SK-N-SH (cell line): Measurements from ENCODE around the gene GAS6. TPM values are rescaled to one million over a fixed set of nuclear protein-coding genes. Genes with fewer than 3 reads are reported as not detected.

Source experiments
- CTCF ChIA-PET: fragments of 300-600, 350-600 bp; formaldehyde crosslinking; extraction: SDS; loops from one replicate; lab custom pipeline; 2021; lab: Yijun Ruan, JAX
- POLR2A ChIA-PET: fragments of 350-600 bp; sonication (Branson Sonifier 250); formaldehyde crosslinking; extraction: SDS; loops from one replicate; lab custom pipeline; 2020; ENCODE audit warnings: antibody characterized with exemption, inconsistent platforms; lab: Yijun Ruan, JAX
- DNase-seq: peaks from one replicate; pipeline ENCODE4 v3.0.0; 2012
- H2AFZ ChIP-seq: fragments of 200-600 bp; sonication (generic); 2 replicates; pipeline ENCODE4 v1.8.1; 2016; ENCODE audit warnings: antibody characterized with exemption, mild to moderate bottlenecking, low read depth
- H3F3A ChIP-seq: fragments of 200-600 bp; sonication (generic); replicated peaks from 2 replicates; pipeline ENCODE3; 2016; ENCODE audit warnings: antibody characterized with exemption, mild to moderate bottlenecking; ENCODE audit not compliant: insufficient read depth
- H3K27ac ChIP-seq, 2 experiments: fragments of 200-500 bp in 1 of 2; fragments of 200-600 bp in 1 of 2; sonication (Bioruptor generic) in 1 of 2; sonication (generic), shearing (Covaris generic) in 1 of 2; 2 replicates each; pipeline versions ENCODE4 v1.5.1 to v1.6.1; 2014 to 2016; ENCODE audit warnings: low read depth in 2 of 2, inconsistent platforms in 1 of 2, low read length in 1 of 2, mild to moderate bottlenecking in 1 of 2, mixed read lengths in 1 of 2
- H3K27me3 ChIP-seq: fragments of 200-600 bp; sonication (generic), shearing (Covaris generic); 2 replicates; pipeline ENCODE4 v1.6.1; 2016; ENCODE audit warnings: mixed run types; ENCODE audit not compliant: insufficient read depth
- H3K36me3 ChIP-seq, 2 experiments: fragments of 200-500 bp in 1 of 2; fragments of 200-600 bp in 1 of 2; sonication (Bioruptor generic) in 1 of 2; sonication (generic) in 1 of 2; replicated peaks in 1 of 2; 2 replicates each; pipeline versions ENCODE3 to v1.5.1; 2014 to 2016; ENCODE audit warnings: low read length in 1 of 2, mild to moderate bottlenecking in 1 of 2; ENCODE audit not compliant: insufficient read depth in 2 of 2, control insufficient read depth in 1 of 2
- H3K4me1 ChIP-seq, 2 experiments: fragments of 200-500 bp in 1 of 2; fragments of 200-600 bp in 1 of 2; sonication (Bioruptor generic) in 1 of 2; sonication (generic), shearing (Covaris generic) in 1 of 2; 2 replicates each; pipeline versions ENCODE4 v1.5.1 to v1.6.1; 2014 to 2016; ENCODE audit warnings: low read depth in 1 of 2, low read length in 1 of 2, mixed run types in 1 of 2; ENCODE audit not compliant: insufficient read depth in 2 of 2, control insufficient read depth in 1 of 2
- H3K4me2 ChIP-seq: fragments of 200-600 bp; sonication (generic), shearing (Covaris generic); 2 replicates; pipeline ENCODE4 v1.6.1; 2017; ENCODE audit warnings: mixed run types
- H3K4me3 ChIP-seq, 2 experiments: fragments of 200-500 bp in 1 of 2; fragments of 200-600 bp in 1 of 2; sonication (Bioruptor generic) in 1 of 2; sonication (generic), shearing (Covaris generic) in 1 of 2; 2 replicates each; pipeline versions ENCODE4 v1.5.1 to v1.8.1; 2014 to 2016; ENCODE audit warnings: low read depth in 2 of 2, inconsistent platforms in 1 of 2, low read length in 1 of 2, mild to moderate bottlenecking in 1 of 2, mixed read lengths in 1 of 2, moderate library complexity in 1 of 2
- H3K79me2 ChIP-seq: fragments of 200-600 bp; sonication (generic); 2 replicates; pipeline ENCODE4 v1.8.1; 2017; ENCODE audit warnings: mild to moderate bottlenecking; ENCODE audit not compliant: insufficient read depth
- H3K9ac ChIP-seq: fragments of 200-600 bp; sonication (generic); 2 replicates; pipeline ENCODE4 v1.6.1; 2017; ENCODE audit warnings: mixed run types
- H3K9me2 ChIP-seq: fragments of 200-600 bp; sonication (generic); 2 replicates; pipeline ENCODE4 v1.6.1; 2017; ENCODE audit warnings: mixed run types
- H3K9me3 ChIP-seq: fragments of 200-600 bp; sonication (generic); 2 replicates; pipeline ENCODE4 v1.6.1; 2017; ENCODE audit warnings: mixed run types, mild to moderate bottlenecking, moderate library complexity
- H4K20me1 ChIP-seq: fragments of 200-600 bp; sonication (generic); 2 replicates; pipeline ENCODE4 v1.6.1; 2017; ENCODE audit warnings: mild to moderate bottlenecking, mixed run types; ENCODE audit not compliant: insufficient read depth
- ELF1 ChIP-seq: IDR thresholded peaks from 2 replicates; pipeline ENCODE4 v1.4.0; 2012
- EZH2phosphoT487 ChIP-seq: fragments of 200-600 bp; sonication (generic); IDR thresholded peaks from 2 replicates; pipeline ENCODE4 v1.6.1; 2017; ENCODE audit warnings: low read depth, mixed run types, mild to moderate bottlenecking, antibody characterized with exemption, moderate library complexity, borderline replicate concordance
- FOSL2 ChIP-seq: IDR thresholded peaks from 2 replicates; pipeline ENCODE4 v1.4.0; 2012; ENCODE audit warnings: low read depth, mild to moderate bottlenecking, moderate library complexity, borderline replicate concordance
- GABPA ChIP-seq: IDR thresholded peaks from 2 replicates; pipeline ENCODE4 v1.4.0; 2012; ENCODE audit warnings: low read depth, mild to moderate bottlenecking
- GATA2 ChIP-seq: sonication (generic); formaldehyde crosslinking; IDR thresholded peaks from 2 replicates; pipeline ENCODE4 v1.5.0; 2020; ENCODE audit warnings: mild to moderate bottlenecking, missing genetic modification reagents
- JUND ChIP-seq: IDR thresholded peaks from 2 replicates; pipeline ENCODE4 v1.4.0; 2012
- MEF2A ChIP-seq: IDR thresholded peaks from 2 replicates; pipeline ENCODE4 v1.4.0; 2012; ENCODE audit warnings: low read depth, borderline replicate concordance
- MXI1 ChIP-seq: IDR thresholded peaks from 2 replicates; pipeline ENCODE4 v1.6.1; 2012; ENCODE audit warnings: mild to moderate bottlenecking, low read depth, low read length, improper control_type of control experiment
- NRF1 ChIP-seq: IDR thresholded peaks from 2 replicates; pipeline ENCODE4 v1.6.1; 2012; ENCODE audit warnings: low read depth, mild to moderate bottlenecking, low read length
- POLR2AphosphoS5 ChIP-seq: IDR thresholded peaks from 2 replicates; pipeline ENCODE4 v1.6.1; 2012; ENCODE audit warnings: low read depth, low read length
- RFX5 ChIP-seq: IDR thresholded peaks from 2 replicates; pipeline ENCODE4 v1.6.1; 2012; ENCODE audit warnings: mild to moderate bottlenecking, improper control_type of control experiment, low read length
- SIN3A ChIP-seq: IDR thresholded peaks from 2 replicates; pipeline ENCODE4 v1.6.1; 2012; ENCODE audit warnings: low read depth, mild to moderate bottlenecking, low read length, moderate library complexity, borderline replicate concordance
- SMC3 ChIP-seq: IDR thresholded peaks from 2 replicates; pipeline ENCODE4 v1.6.1; 2012; ENCODE audit warnings: low read depth, low read length, improper control_type of control experiment
- TEAD4 ChIP-seq: IDR thresholded peaks from 2 replicates; pipeline ENCODE4 v1.4.0; 2012; ENCODE audit warnings: mild to moderate bottlenecking, borderline replicate concordance; ENCODE audit not compliant: insufficient read depth
- YY1 ChIP-seq: IDR thresholded peaks from 2 replicates; pipeline ENCODE4 v1.4.0; 2012; ENCODE audit warnings: low read depth, mild to moderate bottlenecking
- WGBS: methylation state at CpG from one replicate; pipeline ENCODE4 v1.1.6; 2017; ENCODE audit warnings: low lambda C conversion rate; 5-methylcytosine and 5-hydroxymethylcytosine counted together
- polyA plus RNA-seq, 3 experiments: library from polyadenylated mRNA; depleted of rRNA; stranded (reverse); fragments of >200 nt; gene quantifications; 2 replicates each; pipeline ENCODE4 v1.2.3, GENCODE V29; 2012
- TF ChIP-seq, protein P1 (sequence below): fragments of 200-600 bp; sonication (generic); IDR thresholded peaks from 2 replicates; pipeline ENCODE4 v1.6.1; 2017; ENCODE audit warnings: antibody characterized with exemption, mild to moderate bottlenecking, moderate library complexity
- TF ChIP-seq, protein P2 (sequence below): IDR thresholded peaks from 2 replicates; pipeline ENCODE4 v1.4.0; 2012; ENCODE audit warnings: low read depth
- TF ChIP-seq, protein P3 (sequence below): IDR thresholded peaks from 2 replicates; pipeline ENCODE4 v1.4.0; 2012; ENCODE audit warnings: low read depth, borderline replicate concordance
- TF ChIP-seq, protein P4 (sequence below): IDR thresholded peaks from 2 replicates; pipeline ENCODE4; 2012
- TF ChIP-seq, protein P5 (sequence below): IDR thresholded peaks from 2 replicates; pipeline ENCODE4 v1.6.1; 2012; ENCODE audit warnings: mild to moderate bottlenecking, low read depth, low read length, moderate library complexity

The GAS6 gene
- polyA plus RNA-seq, 1 of the 3 experiments (the other 2 are of a cell fraction) = 380 TPM

DNA sequence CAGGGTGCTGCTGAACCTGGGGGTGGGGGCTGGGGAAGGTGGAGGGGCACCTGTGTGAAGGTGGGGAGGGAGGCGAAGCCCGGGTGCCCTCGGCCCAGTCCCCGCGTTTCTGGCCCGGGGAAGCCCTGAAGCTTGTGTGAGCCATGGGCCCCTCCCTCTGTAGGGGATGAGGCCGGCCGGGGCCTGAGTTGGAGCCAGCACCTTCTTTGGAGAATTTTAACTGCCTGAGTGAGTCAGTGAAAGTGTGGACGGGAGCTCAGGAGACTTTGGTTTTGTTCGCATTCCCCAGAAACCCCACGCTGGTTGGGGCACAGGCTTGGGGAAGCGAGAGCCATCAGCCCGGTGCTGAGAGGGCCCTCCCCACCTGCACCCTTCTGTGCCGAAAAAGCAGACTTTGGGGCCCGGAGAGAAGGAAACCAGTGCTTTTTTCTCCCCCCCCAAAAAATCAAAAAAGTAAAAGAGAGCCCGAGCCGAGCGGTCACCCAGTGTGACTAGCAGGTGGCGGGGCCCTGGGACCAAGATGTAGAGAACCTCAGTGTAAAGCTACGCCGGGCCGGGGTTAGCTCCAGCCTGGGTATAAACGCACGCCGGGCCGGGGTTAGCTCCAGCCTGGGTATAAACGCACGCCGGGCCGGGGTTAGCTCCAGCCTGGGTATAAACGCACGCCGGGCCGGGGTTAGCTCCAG lies 59.7 kb downstream of the GAS6 start:
- no peak overlapping the region for H3K4me3 ChIP-seq
- ChIA-PET CTCF (interaction anchor here (1.2 kb wide), 1 partner anchor 45 kb away, joined by 3 read pairs; the partner anchor contains the start of gene TMEM255B), POLR2A (no interaction called here)
- no peaks in the 10 kb centered on the region for H3K36me3 ChIP-seq
- H3K4me1 ChIP-seq = peaks cover 0 to 15% of the 10 kb centered on the region in 2 experiments; a peak in 1 of 4 replicates
- no peak for TF ChIP-seq FOSL2
- TF ChIP-seq POLR2AphosphoS5 = no peak
- TF ChIP-seq GABPA = no peak
- TF ChIP-seq ELF1 = no peak
- TF ChIP-seq, protein P1, sequence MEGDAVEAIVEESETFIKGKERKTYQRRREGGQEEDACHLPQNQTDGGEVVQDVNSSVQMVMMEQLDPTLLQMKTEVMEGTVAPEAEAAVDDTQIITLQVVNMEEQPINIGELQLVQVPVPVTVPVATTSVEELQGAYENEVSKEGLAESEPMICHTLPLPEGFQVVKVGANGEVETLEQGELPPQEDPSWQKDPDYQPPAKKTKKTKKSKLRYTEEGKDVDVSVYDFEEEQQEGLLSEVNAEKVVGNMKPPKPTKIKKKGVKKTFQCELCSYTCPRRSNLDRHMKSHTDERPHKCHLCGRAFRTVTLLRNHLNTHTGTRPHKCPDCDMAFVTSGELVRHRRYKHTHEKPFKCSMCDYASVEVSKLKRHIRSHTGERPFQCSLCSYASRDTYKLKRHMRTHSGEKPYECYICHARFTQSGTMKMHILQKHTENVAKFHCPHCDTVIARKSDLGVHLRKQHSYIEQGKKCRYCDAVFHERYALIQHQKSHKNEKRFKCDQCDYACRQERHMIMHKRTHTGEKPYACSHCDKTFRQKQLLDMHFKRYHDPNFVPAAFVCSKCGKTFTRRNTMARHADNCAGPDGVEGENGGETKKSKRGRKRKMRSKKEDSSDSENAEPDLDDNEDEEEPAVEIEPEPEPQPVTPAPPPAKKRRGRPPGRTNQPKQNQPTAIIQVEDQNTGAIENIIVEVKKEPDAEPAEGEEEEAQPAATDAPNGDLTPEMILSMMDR = no peak
- no peak for TF ChIP-seq EZH2phosphoT487
- TF ChIP-seq SMC3 = no peak
- TF ChIP-seq MXI1 = no peak
- TF ChIP-seq GATA2 (CRISPR knock-in tag) = no peak
- TF ChIP-seq, protein P2, sequence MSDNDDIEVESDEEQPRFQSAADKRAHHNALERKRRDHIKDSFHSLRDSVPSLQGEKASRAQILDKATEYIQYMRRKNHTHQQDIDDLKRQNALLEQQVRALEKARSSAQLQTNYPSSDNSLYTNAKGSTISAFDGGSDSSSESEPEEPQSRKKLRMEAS = no peak
- TF ChIP-seq, protein P3, sequence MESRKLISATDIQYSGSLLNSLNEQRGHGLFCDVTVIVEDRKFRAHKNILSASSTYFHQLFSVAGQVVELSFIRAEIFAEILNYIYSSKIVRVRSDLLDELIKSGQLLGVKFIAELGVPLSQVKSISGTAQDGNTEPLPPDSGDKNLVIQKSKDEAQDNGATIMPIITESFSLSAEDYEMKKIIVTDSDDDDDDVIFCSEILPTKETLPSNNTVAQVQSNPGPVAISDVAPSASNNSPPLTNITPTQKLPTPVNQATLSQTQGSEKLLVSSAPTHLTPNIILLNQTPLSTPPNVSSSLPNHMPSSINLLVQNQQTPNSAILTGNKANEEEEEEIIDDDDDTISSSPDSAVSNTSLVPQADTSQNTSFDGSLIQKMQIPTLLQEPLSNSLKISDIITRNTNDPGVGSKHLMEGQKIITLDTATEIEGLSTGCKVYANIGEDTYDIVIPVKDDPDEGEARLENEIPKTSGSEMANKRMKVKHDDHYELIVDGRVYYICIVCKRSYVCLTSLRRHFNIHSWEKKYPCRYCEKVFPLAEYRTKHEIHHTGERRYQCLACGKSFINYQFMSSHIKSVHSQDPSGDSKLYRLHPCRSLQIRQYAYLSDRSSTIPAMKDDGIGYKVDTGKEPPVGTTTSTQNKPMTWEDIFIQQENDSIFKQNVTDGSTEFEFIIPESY = no peak
- TF ChIP-seq, protein P4, sequence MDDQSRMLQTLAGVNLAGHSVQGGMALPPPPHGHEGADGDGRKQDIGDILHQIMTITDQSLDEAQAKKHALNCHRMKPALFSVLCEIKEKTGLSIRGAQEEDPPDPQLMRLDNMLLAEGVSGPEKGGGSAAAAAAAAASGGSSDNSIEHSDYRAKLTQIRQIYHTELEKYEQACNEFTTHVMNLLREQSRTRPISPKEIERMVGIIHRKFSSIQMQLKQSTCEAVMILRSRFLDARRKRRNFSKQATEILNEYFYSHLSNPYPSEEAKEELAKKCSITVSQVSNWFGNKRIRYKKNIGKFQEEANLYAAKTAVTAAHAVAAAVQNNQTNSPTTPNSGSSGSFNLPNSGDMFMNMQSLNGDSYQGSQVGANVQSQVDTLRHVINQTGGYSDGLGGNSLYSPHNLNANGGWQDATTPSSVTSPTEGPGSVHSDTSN = no peak
- TF ChIP-seq, protein P5, sequence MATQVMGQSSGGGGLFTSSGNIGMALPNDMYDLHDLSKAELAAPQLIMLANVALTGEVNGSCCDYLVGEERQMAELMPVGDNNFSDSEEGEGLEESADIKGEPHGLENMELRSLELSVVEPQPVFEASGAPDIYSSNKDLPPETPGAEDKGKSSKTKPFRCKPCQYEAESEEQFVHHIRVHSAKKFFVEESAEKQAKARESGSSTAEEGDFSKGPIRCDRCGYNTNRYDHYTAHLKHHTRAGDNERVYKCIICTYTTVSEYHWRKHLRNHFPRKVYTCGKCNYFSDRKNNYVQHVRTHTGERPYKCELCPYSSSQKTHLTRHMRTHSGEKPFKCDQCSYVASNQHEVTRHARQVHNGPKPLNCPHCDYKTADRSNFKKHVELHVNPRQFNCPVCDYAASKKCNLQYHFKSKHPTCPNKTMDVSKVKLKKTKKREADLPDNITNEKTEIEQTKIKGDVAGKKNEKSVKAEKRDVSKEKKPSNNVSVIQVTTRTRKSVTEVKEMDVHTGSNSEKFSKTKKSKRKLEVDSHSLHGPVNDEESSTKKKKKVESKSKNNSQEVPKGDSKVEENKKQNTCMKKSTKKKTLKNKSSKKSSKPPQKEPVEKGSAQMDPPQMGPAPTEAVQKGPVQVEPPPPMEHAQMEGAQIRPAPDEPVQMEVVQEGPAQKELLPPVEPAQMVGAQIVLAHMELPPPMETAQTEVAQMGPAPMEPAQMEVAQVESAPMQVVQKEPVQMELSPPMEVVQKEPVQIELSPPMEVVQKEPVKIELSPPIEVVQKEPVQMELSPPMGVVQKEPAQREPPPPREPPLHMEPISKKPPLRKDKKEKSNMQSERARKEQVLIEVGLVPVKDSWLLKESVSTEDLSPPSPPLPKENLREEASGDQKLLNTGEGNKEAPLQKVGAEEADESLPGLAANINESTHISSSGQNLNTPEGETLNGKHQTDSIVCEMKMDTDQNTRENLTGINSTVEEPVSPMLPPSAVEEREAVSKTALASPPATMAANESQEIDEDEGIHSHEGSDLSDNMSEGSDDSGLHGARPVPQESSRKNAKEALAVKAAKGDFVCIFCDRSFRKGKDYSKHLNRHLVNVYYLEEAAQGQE = no peak
- no peak for TF ChIP-seq YY1
- TF ChIP-seq SIN3A = no peak
- no peak for TF ChIP-seq NRF1
- TF ChIP-seq JUND = no peak
- no peak for TF ChIP-seq RFX5
- TF ChIP-seq MEF2A = no peak
- no peak for TF ChIP-seq TEAD4
- 96% methylated on average over 30 of the region's 34 CpGs for WGBS
- H3K9me3 ChIP-seq = no peaks in the 10 kb centered on the region
- no peak overlapping the region for H3K9ac ChIP-seq
- no peaks in the 10 kb centered on the region for H3F3A ChIP-seq
- no peak overlapping the region for H2AFZ ChIP-seq
- no peaks in the 10 kb centered on the region for H3K79me2 ChIP-seq
- H3K27me3 ChIP-seq = no peaks in the 10 kb centered on the region
- no peak overlapping the region for H3K4me2 ChIP-seq
- H4K20me1 ChIP-seq = no peaks in the 10 kb centered on the region
- H3K27ac ChIP-seq = no peak overlapping the region
- no peaks in the 10 kb centered on the region for H3K9me2 ChIP-seq
- DNase-seq = no peak
